ENCODE results near the gene PTPRG. TPM values are rescaled to one million over a fixed set of nuclear protein-coding genes. Genes with fewer than 3 reads are reported as not detected.

The PTPRG gene
- total and polyA plus RNA-seq, 12 donors, result 6.3 to 119 (median 72.2) TPM

DNA sequence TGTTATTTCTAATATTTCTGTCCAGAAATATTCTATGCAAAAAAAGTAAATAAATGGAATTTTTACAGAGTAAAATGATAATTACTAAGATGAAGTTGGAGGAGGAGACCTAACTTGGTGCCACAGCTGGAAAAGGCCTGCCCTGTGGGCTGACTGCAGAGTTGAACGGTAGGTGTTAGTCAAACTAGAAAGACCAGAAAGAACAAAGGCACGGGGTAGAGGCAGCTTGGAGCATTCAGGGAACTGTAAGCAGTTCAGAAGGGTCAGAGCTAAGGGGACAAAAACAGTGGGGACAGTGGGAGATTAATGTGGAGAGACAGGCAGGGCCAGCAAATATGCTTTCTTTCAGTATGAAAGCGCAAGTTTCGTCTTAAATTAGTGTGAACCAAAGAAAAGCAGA is 39.3 kb upstream of the PTPRG start:
- WGBS, 4 donors, result 84 to 91% (median 86%) methylated on average over 4 of the region's 4 CpGs
- intact Hi-C loops (cut with DNase I), result no loop called here
- Histone ChIP-seq H3K36me3 (replicated peaks in 1 of 2) (no peaks in the 10 kb centered on the region), H3K27ac (no peak overlapping the region), H3K4me3 (no peak overlapping the region), H3K27me3 (no peaks in the 10 kb centered on the region), H3K9me3 (replicated peaks in 1 of 3) (no peaks in the 10 kb centered on the region), H3K4me1 (replicated peaks in 1 of 2) (no peaks in the 10 kb centered on the region)
- DNase-seq, result no peak
- TF ChIP-seq, protein P1, sequence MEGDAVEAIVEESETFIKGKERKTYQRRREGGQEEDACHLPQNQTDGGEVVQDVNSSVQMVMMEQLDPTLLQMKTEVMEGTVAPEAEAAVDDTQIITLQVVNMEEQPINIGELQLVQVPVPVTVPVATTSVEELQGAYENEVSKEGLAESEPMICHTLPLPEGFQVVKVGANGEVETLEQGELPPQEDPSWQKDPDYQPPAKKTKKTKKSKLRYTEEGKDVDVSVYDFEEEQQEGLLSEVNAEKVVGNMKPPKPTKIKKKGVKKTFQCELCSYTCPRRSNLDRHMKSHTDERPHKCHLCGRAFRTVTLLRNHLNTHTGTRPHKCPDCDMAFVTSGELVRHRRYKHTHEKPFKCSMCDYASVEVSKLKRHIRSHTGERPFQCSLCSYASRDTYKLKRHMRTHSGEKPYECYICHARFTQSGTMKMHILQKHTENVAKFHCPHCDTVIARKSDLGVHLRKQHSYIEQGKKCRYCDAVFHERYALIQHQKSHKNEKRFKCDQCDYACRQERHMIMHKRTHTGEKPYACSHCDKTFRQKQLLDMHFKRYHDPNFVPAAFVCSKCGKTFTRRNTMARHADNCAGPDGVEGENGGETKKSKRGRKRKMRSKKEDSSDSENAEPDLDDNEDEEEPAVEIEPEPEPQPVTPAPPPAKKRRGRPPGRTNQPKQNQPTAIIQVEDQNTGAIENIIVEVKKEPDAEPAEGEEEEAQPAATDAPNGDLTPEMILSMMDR (IDR thresholded peaks at IDR 0.05), result no peak
- no peak for TF ChIP-seq POLR2A (IDR thresholded peaks at IDR 0.05)

DNA sequence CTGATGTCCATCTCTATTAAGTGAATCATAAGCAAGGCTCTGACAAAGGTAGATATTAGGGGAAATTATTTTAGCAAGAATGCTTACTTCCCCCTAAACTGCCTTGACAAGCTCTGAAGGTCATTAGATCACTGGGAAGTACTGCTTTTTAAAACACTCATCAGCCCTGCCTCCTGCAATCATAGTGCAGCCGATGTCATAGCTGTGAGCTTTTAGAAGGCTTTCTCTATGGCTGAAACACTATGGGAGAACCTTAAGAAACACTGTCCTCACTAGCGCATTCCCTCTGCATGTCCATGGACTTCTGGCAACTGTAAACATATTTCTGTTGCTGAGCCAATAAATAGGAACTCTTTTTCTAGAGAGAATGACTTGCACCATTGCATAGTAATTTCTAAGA is 38.7 kb upstream of the PTPRG start:
- Histone ChIP-seq H3K27me3 (no peaks in the 10 kb centered on the region), H3K4me1 (replicated peaks in 1 of 2) (peaks cover 0 to 4% of the 10 kb centered on the region in 2 donors), H3K36me3 (replicated peaks in 1 of 2) (no peaks in the 10 kb centered on the region), H3K4me3 (no peak overlapping the region), H3K9me3 (replicated peaks in 1 of 3) (no peaks in the 10 kb centered on the region), H3K27ac (no peak overlapping the region)
- DNase-seq, result no peak
- intact Hi-C loops (cut with DNase I), result no loop called here
- TF ChIP-seq POLR2A (IDR thresholded peaks at IDR 0.05), result no peak
- TF ChIP-seq, protein P1 (IDR thresholded peaks at IDR 0.05), result no peak
- WGBS, 4 donors, result 42 to 61% (median 54%) methylated on average over 2 of the region's 2 CpGs

DNA sequence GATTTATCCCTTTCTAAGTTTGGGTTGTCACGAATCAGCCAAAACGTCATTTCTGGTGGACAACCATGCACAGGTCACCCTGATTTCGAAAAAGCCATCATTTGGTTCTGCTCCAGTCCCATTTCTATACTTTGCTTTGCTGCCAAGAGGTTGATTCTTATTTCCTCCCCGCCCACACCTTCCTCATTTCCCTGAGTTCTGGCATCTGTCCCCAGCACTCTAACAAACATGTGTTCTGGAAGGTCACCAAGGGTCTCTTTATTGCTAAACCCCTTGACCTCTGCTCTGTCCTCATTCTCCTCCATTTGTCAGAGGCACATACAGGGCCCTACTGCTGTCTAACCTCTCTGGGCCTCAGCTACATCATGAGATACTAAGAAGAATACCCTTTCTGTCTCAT is 36.4 kb upstream of the PTPRG start:
- 27 to 48% (median 35%) methylated on average over 4 of the region's 4 CpGs for WGBS, 4 donors
- H3K9me3 ChIP-seq (replicated peaks in 1 of 3), result no peaks in the 10 kb centered on the region
- TF ChIP-seq POLR2A (IDR thresholded peaks at IDR 0.05), result no peak
- TF ChIP-seq, protein P1 (IDR thresholded peaks at IDR 0.05), result no peak
- H3K36me3 ChIP-seq (replicated peaks in 1 of 2), result no peaks in the 10 kb centered on the region
- peak in 5 of 7 donors; percentile 24 to 66 (median 30) for DNase-seq
- intact Hi-C loops (cut with DNase I), result no loop called here
- no peak overlapping the region for H3K4me3 ChIP-seq
- H3K4me1 ChIP-seq (replicated peaks in 1 of 2), result peaks cover 0 to 4% of the 10 kb centered on the region in 2 donors
- H3K27ac ChIP-seq, result no peak overlapping the region
- H3K27me3 ChIP-seq, result no peaks in the 10 kb centered on the region

DNA sequence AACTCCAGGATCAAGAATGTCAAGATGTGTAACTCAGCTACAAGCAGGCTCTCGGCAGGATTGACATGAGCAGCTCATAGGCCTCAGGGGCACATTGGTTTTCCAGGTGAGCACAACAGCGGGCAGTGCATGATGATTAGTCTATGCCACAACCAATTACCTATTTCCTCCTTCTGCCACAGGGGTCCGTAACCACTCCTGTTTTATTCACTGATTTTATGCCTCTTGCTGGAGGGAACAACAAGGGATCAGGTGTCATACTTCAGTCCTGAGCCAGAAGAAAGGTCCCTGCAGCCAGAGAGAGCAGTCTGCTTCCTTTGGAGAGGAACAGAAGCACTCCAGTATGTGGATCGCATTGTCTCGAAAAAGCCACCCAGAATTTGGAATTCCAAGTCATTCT is 35.1 kb upstream of the PTPRG start:
- intact Hi-C loops (cut with DNase I), result no loop called here
- Histone ChIP-seq H3K9me3 (replicated peaks in 1 of 3) (no peaks in the 10 kb centered on the region), H3K27me3 (no peaks in the 10 kb centered on the region), H3K36me3 (replicated peaks in 1 of 2) (no peaks in the 10 kb centered on the region), H3K4me3 (no peak overlapping the region), H3K27ac (no peak overlapping the region), H3K4me1 (replicated peaks in 1 of 2) (peaks cover 0 to 4% of the 10 kb centered on the region in 2 donors)
- no peak for TF ChIP-seq POLR2A (IDR thresholded peaks at IDR 0.05)
- TF ChIP-seq, protein P1 (IDR thresholded peaks at IDR 0.05), result no peak
- WGBS, 4 donors, result 92 to 97% (median 96%) methylated on average over 5 of the region's 5 CpGs
- no peak for DNase-seq

Measured in adrenal gland (tissue), 12 donors.